HL-60 (cell line): ENCODE data around the gene CCDC69.

Source experiments
- CTCF ChIP-seq: IDR thresholded peaks from one replicate; pipeline ENCODE4 v1.5.1; 2011; ENCODE audit warnings: low read length, control low read depth, inconsistent platforms; ENCODE audit not compliant: insufficient read depth
- GABPA ChIP-seq: IDR thresholded peaks from 2 replicates; pipeline ENCODE4 v1.6.1; 2012; ENCODE audit warnings: low read depth
- POLR2AphosphoS5 ChIP-seq: IDR thresholded peaks from 2 replicates; pipeline ENCODE4 v1.6.1; 2012; ENCODE audit warnings: low read depth
- SPI1 ChIP-seq: IDR thresholded peaks from 2 replicates; pipeline ENCODE4 v1.6.1; 2012; ENCODE audit warnings: low read depth, mild to moderate bottlenecking, borderline replicate concordance

- no peak for TF ChIP-seq CTCF
- no peak for TF ChIP-seq GABPA
- no peak for TF ChIP-seq SPI1
- no peak for TF ChIP-seq POLR2AphosphoS5
Measured at GRCh38 chr5:151144922-151145321, 79.0 kb downstream of the CCDC69 start.
